Measurements from ENCODE around the gene FYTTD1. TPM values are rescaled to one million over a fixed set of nuclear protein-coding genes. Genes with fewer than 3 reads are reported as not detected.

FYTTD1 gene
- total RNA-seq, 3 donors from 2014 or later (not counting 1 experiment from before 2014, with no cell fraction given) = 58.0 to 75.6 (median 72.2) TPM

DNA sequence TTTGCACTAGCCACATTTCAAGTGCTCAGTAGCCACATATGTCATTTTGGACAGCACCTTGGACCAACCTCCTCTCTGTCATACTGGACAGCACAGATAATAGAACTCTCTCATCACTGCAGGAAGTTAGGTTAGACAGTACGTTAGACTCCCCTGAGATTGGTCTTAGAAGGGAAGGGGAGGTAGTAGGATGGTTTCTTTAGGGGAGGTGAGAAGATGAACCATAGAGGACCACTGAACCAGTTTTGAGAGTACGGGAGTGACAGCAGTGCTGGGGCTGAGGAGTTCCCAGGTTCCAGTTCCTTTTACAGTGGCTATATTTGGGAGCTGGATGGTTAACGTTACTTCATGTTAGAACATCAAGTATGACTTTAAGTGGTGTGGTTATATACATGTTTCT, 49.2 kb downstream of the FYTTD1 start:
- no peak overlapping the region for H3K27ac ChIP-seq (ENCODE audit: low read length)
- H3K27me3 ChIP-seq (ENCODE audit: control insufficient read depth, insufficient read depth, low read length) = no peaks in the 10 kb centered on the region
- no peaks in the 10 kb centered on the region for H3K27me3 Mint-ChIP-seq (ENCODE audit: low read depth in 2 of 2)
- intact Hi-C loops (cut with micrococcal nuclease) = no loop called here
- no peaks in the 10 kb centered on the region for H3K9me3 ChIP-seq (ENCODE audit: control insufficient read depth, insufficient read depth, low read length)
- peaks cover 74 to 83% of the 10 kb centered on the region in 2 donors for H3K4me1 Mint-ChIP-seq
- H3K27ac Mint-ChIP-seq = peak overlapping the region in 1 of 2 donors; percentile 63
- DNase-seq (no peak), ATAC-seq (no peak)
- no peaks in the 10 kb centered on the region for H3K9me3 Mint-ChIP-seq
- TF ChIP-seq, protein P1, sequence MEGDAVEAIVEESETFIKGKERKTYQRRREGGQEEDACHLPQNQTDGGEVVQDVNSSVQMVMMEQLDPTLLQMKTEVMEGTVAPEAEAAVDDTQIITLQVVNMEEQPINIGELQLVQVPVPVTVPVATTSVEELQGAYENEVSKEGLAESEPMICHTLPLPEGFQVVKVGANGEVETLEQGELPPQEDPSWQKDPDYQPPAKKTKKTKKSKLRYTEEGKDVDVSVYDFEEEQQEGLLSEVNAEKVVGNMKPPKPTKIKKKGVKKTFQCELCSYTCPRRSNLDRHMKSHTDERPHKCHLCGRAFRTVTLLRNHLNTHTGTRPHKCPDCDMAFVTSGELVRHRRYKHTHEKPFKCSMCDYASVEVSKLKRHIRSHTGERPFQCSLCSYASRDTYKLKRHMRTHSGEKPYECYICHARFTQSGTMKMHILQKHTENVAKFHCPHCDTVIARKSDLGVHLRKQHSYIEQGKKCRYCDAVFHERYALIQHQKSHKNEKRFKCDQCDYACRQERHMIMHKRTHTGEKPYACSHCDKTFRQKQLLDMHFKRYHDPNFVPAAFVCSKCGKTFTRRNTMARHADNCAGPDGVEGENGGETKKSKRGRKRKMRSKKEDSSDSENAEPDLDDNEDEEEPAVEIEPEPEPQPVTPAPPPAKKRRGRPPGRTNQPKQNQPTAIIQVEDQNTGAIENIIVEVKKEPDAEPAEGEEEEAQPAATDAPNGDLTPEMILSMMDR (IDR thresholded peaks at IDR 0.05) = no peak
- no peaks in the 10 kb centered on the region for H3K36me3 ChIP-seq (ENCODE audit: control insufficient read depth, insufficient read depth, low read length)
- H3K4me3 Mint-ChIP-seq = no peak overlapping the region
- H3K4me1 ChIP-seq (ENCODE audit: control insufficient read depth, insufficient read depth, low read length) = peaks cover 6% of the 10 kb centered on the region
- no peaks in the 10 kb centered on the region for H3K36me3 Mint-ChIP-seq
- WGBS (ENCODE audit: insufficient coverage) = 59% methylated on average over 3 of the region's 3 CpGs
- H3K4me3 ChIP-seq (ENCODE audit: low read length) = no peak overlapping the region

DNA sequence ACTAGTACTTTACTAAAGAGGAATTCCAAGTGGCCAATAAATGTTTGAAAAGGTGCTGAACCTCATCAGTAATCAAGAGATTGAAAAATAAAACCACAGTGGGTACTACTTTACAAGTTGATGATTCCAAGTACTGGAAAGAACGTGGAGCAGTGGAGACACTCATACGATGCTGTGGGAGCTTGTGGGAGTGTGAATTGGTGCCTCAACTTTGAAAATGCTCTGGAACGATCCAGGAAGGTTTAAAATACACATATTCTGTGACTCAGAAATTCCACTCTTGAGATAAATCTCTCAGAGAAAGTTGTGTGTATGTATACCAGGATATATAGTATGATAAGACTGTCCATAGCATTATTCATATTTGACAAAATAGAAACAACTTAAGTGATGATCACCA, 50.7 kb downstream of the FYTTD1 start:
- ATAC-seq (no peak), DNase-seq (no peak)
- Histone ChIP-seq H3K4me1 (ENCODE audit: control insufficient read depth, insufficient read depth, low read length) (peaks cover 6% of the 10 kb centered on the region), H3K36me3 (ENCODE audit: control insufficient read depth, insufficient read depth, low read length) (no peaks in the 10 kb centered on the region), H3K27me3 (ENCODE audit: control insufficient read depth, insufficient read depth, low read length) (no peaks in the 10 kb centered on the region), H3K27ac (ENCODE audit: low read length) (no peak overlapping the region), H3K9me3 (ENCODE audit: control insufficient read depth, insufficient read depth, low read length) (no peaks in the 10 kb centered on the region), H3K4me3 (ENCODE audit: low read length) (no peak overlapping the region)
- TF ChIP-seq, protein P1 (IDR thresholded peaks at IDR 0.05) = no peak
- Mint-ChIP-seq H3K27ac (peak overlapping the region; percentile 47 to 79), H3K4me1 (peaks cover 66 to 72% of the 10 kb centered on the region in 2 donors), H3K9me3 (no peaks in the 10 kb centered on the region), H3K4me3 (peak overlapping the region; percentile 32), H3K27me3 (ENCODE audit: low read depth in 2 of 2) (no peaks in the 10 kb centered on the region), H3K36me3 (no peaks in the 10 kb centered on the region)
- 96% methylated on average over 2 of the region's 3 CpGs for WGBS (ENCODE audit: insufficient coverage)
- intact Hi-C loops (cut with micrococcal nuclease) = loop anchor here (5.0 kb wide), 1 partner anchor 203 kb away; no protein-coding TSS in a partner anchor

DNA sequence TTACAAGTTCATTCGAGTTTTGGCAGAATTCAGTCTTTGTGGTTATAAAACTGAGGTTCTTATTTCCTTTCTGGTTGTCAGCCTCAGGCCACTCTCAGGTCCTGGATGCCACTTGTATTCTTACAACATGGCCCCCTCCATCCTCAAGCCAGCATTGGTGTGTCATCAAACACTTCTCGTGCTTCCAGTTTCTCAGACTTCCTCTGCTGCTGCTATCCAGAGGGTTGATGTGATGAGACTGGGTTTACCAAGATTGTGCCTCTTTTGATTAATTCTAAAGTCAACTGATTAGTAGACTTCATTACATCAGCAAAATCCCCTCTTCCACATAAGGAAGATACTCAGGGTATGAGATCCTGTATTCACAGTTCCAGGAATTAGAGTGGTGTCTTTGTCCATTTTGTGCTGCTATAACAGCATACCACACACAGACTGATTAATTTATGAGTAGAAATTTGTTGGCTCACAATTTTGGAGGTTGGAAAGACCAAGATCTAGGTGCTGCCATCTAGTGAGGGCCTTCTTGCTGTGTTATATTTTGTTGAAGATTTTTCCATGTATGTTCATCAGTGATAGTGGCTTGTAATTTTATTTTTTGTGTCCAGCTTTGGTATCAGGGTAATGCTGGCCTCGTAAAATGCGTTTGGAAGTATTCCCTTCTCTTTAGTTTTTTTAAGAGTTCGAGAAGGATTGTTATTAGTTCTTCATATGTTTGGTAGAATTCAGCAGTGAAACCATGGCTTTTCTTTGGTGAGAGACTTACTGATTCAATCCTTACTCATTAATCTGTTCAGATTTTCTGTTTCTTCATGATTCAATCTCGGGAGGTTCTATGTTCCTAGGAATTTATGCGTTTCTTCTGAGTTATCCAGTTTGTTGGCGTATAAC, 52.5 kb downstream of the FYTTD1 start:
- 61% methylated on average over 6 of the region's 8 CpGs for WGBS (ENCODE audit: insufficient coverage)
- peak overlapping the region; percentile 60 for H3K4me3 Mint-ChIP-seq
- H3K9me3 Mint-ChIP-seq = no peaks in the 10 kb centered on the region
- peak; percentile 74 to 86 (median 80) for ATAC-seq
- H3K36me3 Mint-ChIP-seq = no peaks in the 10 kb centered on the region
- H3K4me1 Mint-ChIP-seq = peaks cover 54% of the 10 kb centered on the region in 2 donors
- no peaks in the 10 kb centered on the region for H3K36me3 ChIP-seq (ENCODE audit: control insufficient read depth, insufficient read depth, low read length)
- no peaks in the 10 kb centered on the region for H3K27me3 Mint-ChIP-seq (ENCODE audit: low read depth in 2 of 2)
- H3K9me3 ChIP-seq (ENCODE audit: control insufficient read depth, insufficient read depth, low read length) = no peaks in the 10 kb centered on the region
- TF ChIP-seq, protein P1 (IDR thresholded peaks at IDR 0.05) = peak; percentile 54
- H3K27ac ChIP-seq (ENCODE audit: low read length) = peak overlapping the region; percentile 34
- DNase-seq = peak in 1 of 2 donors; percentile 63
- H3K27me3 ChIP-seq (ENCODE audit: control insufficient read depth, insufficient read depth, low read length) = no peaks in the 10 kb centered on the region
- intact Hi-C loops (cut with micrococcal nuclease) = loop anchor here (5.0 kb wide), 1 partner anchor 205 kb away; no protein-coding TSS in a partner anchor
- peaks cover 6% of the 10 kb centered on the region for H3K4me1 ChIP-seq (ENCODE audit: control insufficient read depth, insufficient read depth, low read length)
- H3K4me3 ChIP-seq (ENCODE audit: low read length) = no peak overlapping the region
- H3K27ac Mint-ChIP-seq = peak overlapping the region; percentile 79 to 89

All from natural killer cell (primary cell).